ENCODE measurements around the gene GNB1L.

Gene GNB1L

GRCh38 chr22:19846620-19847344 is 7.9 kb downstream of the GNB1L start:
- ATAC-seq = no peak

GRCh38 chr22:19845054-19845722 is 9.5 kb downstream of the GNB1L start:
- TF ChIP-seq TOX (CRISPR knock-in tag; IDR thresholded peaks at IDR 0.05; ENCODE audit: borderline replicate concordance) = no peak
- no peak for TF ChIP-seq POU6F1 (CRISPR knock-in tag; IDR thresholded peaks at IDR 0.05; ENCODE audit: borderline replicate concordance, low read depth)
- TF ChIP-seq TSHZ2 (CRISPR knock-in tag; IDR thresholded peaks at IDR 0.05) = no peak
- TF ChIP-seq ESRRG (CRISPR knock-in tag; IDR thresholded peaks at IDR 0.05) = no peak
- no peak for TF ChIP-seq ZFP3 (CRISPR knock-in tag; IDR thresholded peaks at IDR 0.05)
- no peak for TF ChIP-seq CSRNP3 (CRISPR knock-in tag; IDR thresholded peaks at IDR 0.05)
- no peak for TF ChIP-seq ZNF70 (CRISPR knock-in tag; IDR thresholded peaks at IDR 0.05)
- TF ChIP-seq ISL1 (CRISPR knock-in tag; IDR thresholded peaks at IDR 0.05) = no peak
- TF ChIP-seq TCF4 (CRISPR knock-in tag; IDR thresholded peaks at IDR 0.05; ENCODE audit: borderline replicate concordance) = no peak
- no peak for TF ChIP-seq ZNF565 (CRISPR knock-in tag; conservative IDR thresholded peaks at IDR 0.05; ENCODE audit: low read depth)
- TF ChIP-seq ZC3H10 (CRISPR knock-in tag; IDR thresholded peaks at IDR 0.05) = no peak
- TF ChIP-seq CSDC2 (CRISPR knock-in tag; IDR thresholded peaks at IDR 0.05) = no peak
- no peak for TF ChIP-seq OSR1 (CRISPR knock-in tag; IDR thresholded peaks at IDR 0.05)
- ATAC-seq = peak; percentile 5

More at GRCh38 chr22:19846620-19847344, 7.9 kb downstream of the GNB1L start:
- TF ChIP-seq ZFP3 (CRISPR knock-in tag; IDR thresholded peaks at IDR 0.05) = no peak
- no peak for TF ChIP-seq CSRNP3 (CRISPR knock-in tag; IDR thresholded peaks at IDR 0.05)
- TF ChIP-seq CSDC2 (CRISPR knock-in tag; IDR thresholded peaks at IDR 0.05) = no peak
- TF ChIP-seq TOX (CRISPR knock-in tag; IDR thresholded peaks at IDR 0.05; ENCODE audit: borderline replicate concordance) = no peak
- TF ChIP-seq RARB (CRISPR knock-in tag; IDR thresholded peaks at IDR 0.05) = no peak
- no peak for TF ChIP-seq BACH2 (CRISPR knock-in tag; IDR thresholded peaks at IDR 0.05; ENCODE audit: borderline replicate concordance)
- TF ChIP-seq ZNF8 (CRISPR knock-in tag; IDR thresholded peaks at IDR 0.05) = no peak
- no peak for TF ChIP-seq GLIS3 (CRISPR knock-in tag; IDR thresholded peaks at IDR 0.05)
- no peak for TF ChIP-seq TSHZ2 (CRISPR knock-in tag; IDR thresholded peaks at IDR 0.05)
- no peak for TF ChIP-seq ZNF70 (CRISPR knock-in tag; IDR thresholded peaks at IDR 0.05)
- TF ChIP-seq PATZ1 (CRISPR knock-in tag; IDR thresholded peaks at IDR 0.05; ENCODE audit: borderline replicate concordance) = no peak
- no peak for TF ChIP-seq ZFP30 (CRISPR knock-in tag; IDR thresholded peaks at IDR 0.05)
- TF ChIP-seq ARNTL (CRISPR knock-in tag; IDR thresholded peaks at IDR 0.05; ENCODE audit: borderline replicate concordance, low read depth) = no peak
- no peak for TF ChIP-seq ESRRG (CRISPR knock-in tag; IDR thresholded peaks at IDR 0.05)
- TF ChIP-seq ZNF565 (CRISPR knock-in tag; conservative IDR thresholded peaks at IDR 0.05; ENCODE audit: low read depth) = no peak

Data from SK-N-SH treated with all-trans-retinoic acid at 6 μM for 48 hours (cell line).